ENCODE results near the gene TXNDC5.

The TXNDC5 gene

DNA sequence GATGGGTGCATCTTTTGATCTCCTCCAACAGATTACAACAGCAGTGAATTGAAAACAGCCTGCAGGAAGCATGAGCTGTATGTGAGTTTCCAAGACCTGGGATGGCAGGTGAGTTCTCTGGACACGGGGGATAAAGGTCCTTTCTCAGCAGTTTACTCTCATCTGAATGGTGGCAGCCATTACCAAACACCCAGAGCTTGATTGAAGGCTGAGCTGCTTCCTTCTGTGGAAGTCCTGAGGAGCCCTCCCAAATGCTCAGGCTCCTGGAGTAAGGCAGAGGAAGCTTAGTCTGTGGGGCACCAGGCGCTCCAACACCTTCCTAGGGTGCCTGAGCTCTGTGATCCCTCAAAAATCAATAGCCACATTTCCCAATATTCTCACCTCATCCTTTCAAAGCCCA lies 31.5 kb downstream of the TXNDC5 start:
- peak overlapping the region; percentile 100; the same call in 1 of the 2 replicates for H3K27ac ChIP-seq (ENCODE audit: low read length)
- H3K36me3 ChIP-seq (replicated peaks; ENCODE audit: insufficient read depth, low read length): peaks cover 27% of the 10 kb centered on the region
- no peak for DNase-seq
- H3K79me2 ChIP-seq (ENCODE audit: low read length): no peaks in the 10 kb centered on the region
- H3K9ac ChIP-seq (ENCODE audit: low read length): no peak overlapping the region
- H3K9me2 ChIP-seq (replicated peaks; ENCODE audit: insufficient read depth, low read length): no peaks in the 10 kb centered on the region
- H3F3A ChIP-seq (ENCODE audit: insufficient read depth, low read length): peaks cover 89% of the 10 kb centered on the region
- TF ChIP-seq EZH2phosphoT487 (IDR thresholded peaks at IDR 0.05; ENCODE audit: low read length) (no peak), CTCF (IDR thresholded peaks at IDR 0.05; ENCODE audit: low read length) (no peak), EZH2 (optimal IDR thresholded peaks at IDR 0.05; ENCODE audit: low read depth, low read length) (no peak)
- no peaks in the 10 kb centered on the region for H3K9me3 ChIP-seq (replicated peaks; ENCODE audit: insufficient read depth, low read length)
- no peak overlapping the region for H3K4me2 ChIP-seq (ENCODE audit: low read depth, low read length)
- no peaks in the 10 kb centered on the region for H3K27me3 ChIP-seq (replicated peaks; ENCODE audit: insufficient read depth, low read length)
- no peak overlapping the region for H2AFZ ChIP-seq (ENCODE audit: low read length)
- H3K4me1 ChIP-seq (ENCODE audit: low read length): no peaks in the 10 kb centered on the region
- H4K20me1 ChIP-seq (ENCODE audit: insufficient read depth, low read length): peaks cover 50% of the 10 kb centered on the region
- no peak overlapping the region for H3K4me3 ChIP-seq (ENCODE audit: low read length)

GRCh38 chr6:7878401-7878964 lies 32.1 kb downstream of the TXNDC5 start:
- Histone ChIP-seq H3K9me3 (replicated peaks; ENCODE audit: insufficient read depth, low read length) (no peaks in the 10 kb centered on the region), H4K20me1 (ENCODE audit: insufficient read depth, low read length) (peaks cover 44% of the 10 kb centered on the region), H3K4me2 (ENCODE audit: low read depth, low read length) (no peak overlapping the region), H3K36me3 (replicated peaks; ENCODE audit: insufficient read depth, low read length) (peaks cover 22% of the 10 kb centered on the region), H3K27ac (ENCODE audit: low read length) (peak overlapping the region; percentile 100; the same call in 1 of the 2 replicates), H3F3A (ENCODE audit: insufficient read depth, low read length) (peaks cover 85% of the 10 kb centered on the region), H3K9ac (ENCODE audit: low read length) (no peak overlapping the region), H3K4me1 (ENCODE audit: low read length) (no peaks in the 10 kb centered on the region), H3K9me2 (replicated peaks; ENCODE audit: insufficient read depth, low read length) (no peaks in the 10 kb centered on the region), H2AFZ (ENCODE audit: low read length) (no peak overlapping the region), H3K27me3 (replicated peaks; ENCODE audit: insufficient read depth, low read length) (no peaks in the 10 kb centered on the region), H3K79me2 (ENCODE audit: low read length) (no peaks in the 10 kb centered on the region), H3K4me3 (ENCODE audit: low read length) (no peak overlapping the region)
- no peak for DNase-seq
- TF ChIP-seq CTCF (IDR thresholded peaks at IDR 0.05; ENCODE audit: low read length) (no peak), EZH2 (optimal IDR thresholded peaks at IDR 0.05; ENCODE audit: low read depth, low read length) (no peak), EZH2phosphoT487 (IDR thresholded peaks at IDR 0.05; ENCODE audit: low read length) (no peak)

DNA sequence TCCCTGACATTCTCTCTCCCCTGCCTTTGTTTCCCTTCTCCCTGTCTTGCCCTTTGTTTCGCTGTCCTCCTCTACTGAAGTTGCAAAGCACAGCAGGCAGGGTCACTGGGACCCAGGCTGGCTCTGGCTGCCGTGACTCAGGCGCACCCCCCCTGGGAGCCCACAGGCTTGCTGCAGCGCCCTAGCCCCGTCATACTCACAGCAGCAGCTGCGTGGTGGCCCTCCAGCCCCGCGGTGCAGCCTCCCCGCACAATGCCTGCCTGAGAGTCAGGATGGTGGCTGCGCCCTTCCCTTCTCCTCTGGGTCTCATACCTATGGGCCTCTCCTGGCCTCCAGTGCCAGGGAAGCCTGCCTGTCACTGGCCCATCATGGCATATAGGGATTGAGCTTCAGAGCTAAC lies 41.7 kb downstream of the TXNDC5 start:
- Histone ChIP-seq H2AFZ (ENCODE audit: low read length) (no peak overlapping the region), H3K4me1 (ENCODE audit: low read length) (no peaks in the 10 kb centered on the region), H3K27me3 (replicated peaks; ENCODE audit: insufficient read depth, low read length) (no peaks in the 10 kb centered on the region), H3K4me2 (ENCODE audit: low read depth, low read length) (no peak overlapping the region), H3K9me2 (replicated peaks; ENCODE audit: insufficient read depth, low read length) (no peaks in the 10 kb centered on the region), H3K27ac (ENCODE audit: low read length) (no peak overlapping the region), H3F3A (ENCODE audit: insufficient read depth, low read length) (peaks cover 3% of the 10 kb centered on the region; the same call in 1 of the 2 replicates), H4K20me1 (ENCODE audit: insufficient read depth, low read length) (no peaks in the 10 kb centered on the region), H3K9me3 (replicated peaks; ENCODE audit: insufficient read depth, low read length) (no peaks in the 10 kb centered on the region), H3K36me3 (replicated peaks; ENCODE audit: insufficient read depth, low read length) (no peaks in the 10 kb centered on the region; the same call in 1 of the 2 replicates), H3K9ac (ENCODE audit: low read length) (no peak overlapping the region), H3K79me2 (ENCODE audit: low read length) (no peaks in the 10 kb centered on the region), H3K4me3 (ENCODE audit: low read length) (no peak overlapping the region)
- DNase-seq: no peak
- TF ChIP-seq EZH2 (optimal IDR thresholded peaks at IDR 0.05; ENCODE audit: low read depth, low read length) (no peak), EZH2phosphoT487 (IDR thresholded peaks at IDR 0.05; ENCODE audit: low read length) (no peak), CTCF (IDR thresholded peaks at IDR 0.05; ENCODE audit: low read length) (no peak)

All from MM.1S (cell line).